ENCODE measurements around the gene FAM53B. TPM values are rescaled to one million over a fixed set of nuclear protein-coding genes. Genes with fewer than 3 reads are reported as not detected.

FAM53B gene
- total RNA-seq, 2 experiments from 2014 or later, result 56.6 to 58.5 TPM

- H3K4me2 ChIP-seq (ENCODE audit: low read length), result peak overlapping the region; percentile 56
- ChIA-PET POLR2A (interaction anchor here (1.0 kb wide), 2 partner anchors 39 to 94 kb away, joined by 3 to 5 read pairs; no protein-coding TSS in a partner anchor), CTCF (ENCODE audit: unreplicated experiment) (interaction anchor here (0.6 to 1.4 kb wide), 3 partner anchors 71 to 94 kb away, joined by 3 to 4 read pairs (median 4); no protein-coding TSS in a partner anchor)
- H4K20me1 ChIP-seq (ENCODE audit: insufficient read depth, low read length), result no peaks in the 10 kb centered on the region
- H3K36me3 ChIP-seq (ENCODE audit: insufficient read depth, low read length), result peaks cover 50% of the 10 kb centered on the region; the same call in 1 of the 2 replicates
- intact Hi-C loops (cut with micrococcal nuclease; ENCODE audit: unreplicated experiment), result loop anchor here (5.0 kb wide), 1 partner anchor 95 kb away; the partner anchor contains the start of gene FAM53B
- DNase-seq (ENCODE audit: low spot score), result peak; percentile 80
- H3K4me3 ChIP-seq (ENCODE audit: low read depth, low read length, poor library complexity, severe bottlenecking), result peak overlapping the region; percentile 20
- peaks cover 25% of the 10 kb centered on the region for H3K4me1 ChIP-seq (ENCODE audit: insufficient read depth, low read length, poor library complexity, severe bottlenecking)
- H3K27ac ChIP-seq (ENCODE audit: low read depth, low read length, poor library complexity, severe bottlenecking), result peak overlapping the region; percentile 38
- H3K9me3 ChIP-seq (ENCODE audit: low read length), result no peaks in the 10 kb centered on the region
- no TSS peak for BruUV-seq (replicated peaks)
- H3K79me2 ChIP-seq (ENCODE audit: insufficient read depth, low read depth, low read length), result peaks cover 25% of the 10 kb centered on the region; the same call in 1 of the 2 replicates
- H3K9me2 ChIP-seq (ENCODE audit: insufficient read depth, low read length), result no peaks in the 10 kb centered on the region
- H2AFZ ChIP-seq (ENCODE audit: low read length), result no peak overlapping the region
- TF ChIP-seq CTCF (conservative IDR thresholded peaks at IDR 0.05; ENCODE audit: low read length) (peak; percentile 66), EZH2phosphoT487 (IDR thresholded peaks at IDR 0.05; ENCODE audit: borderline replicate concordance, low read depth, low read length) (no peak)
These were observed 96.6 kb downstream of the FAM53B start for GRCh38 chr10:124647421-124648130.

DNA sequence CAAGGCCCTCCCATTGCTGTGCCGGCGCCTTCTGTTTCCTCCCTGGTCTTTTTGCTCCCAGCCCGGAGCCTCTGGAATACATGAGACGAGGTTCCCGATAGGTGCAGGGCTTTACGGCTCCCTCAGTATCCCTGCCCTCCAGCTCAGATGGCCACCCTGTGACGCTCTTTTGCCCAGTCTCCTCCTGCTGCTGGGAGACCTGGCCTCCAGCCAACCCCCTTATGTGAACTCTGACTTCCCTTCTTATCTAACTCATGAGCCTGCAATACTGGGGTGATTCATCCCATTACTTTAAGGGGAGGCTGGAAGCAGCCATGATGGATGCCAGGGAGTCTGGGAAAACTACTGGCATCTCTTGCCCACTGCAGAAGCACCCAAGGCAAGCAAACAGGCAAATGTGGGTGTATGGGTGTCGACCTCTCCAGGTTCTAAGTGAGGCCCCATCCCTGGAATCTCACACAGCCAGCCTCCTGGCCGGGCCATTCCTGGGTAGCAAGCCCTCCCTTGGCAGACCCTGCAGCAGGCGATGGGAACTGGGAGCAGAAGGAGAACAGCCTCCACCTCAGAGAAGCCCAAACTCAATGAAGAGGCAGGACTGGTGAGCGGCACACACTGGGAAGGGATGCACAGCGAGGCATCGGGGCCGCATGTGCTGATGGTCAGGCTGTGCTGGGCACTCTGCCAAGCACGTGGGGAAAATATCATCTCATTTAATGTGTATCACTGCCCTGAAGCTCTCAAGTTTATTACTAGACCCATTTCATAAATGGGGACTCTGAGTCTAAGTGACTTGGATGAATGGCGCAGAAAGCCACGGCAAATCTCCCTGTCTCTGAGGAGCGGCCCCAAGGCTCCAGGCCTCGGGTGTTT, 97.5 kb downstream of the FAM53B start:
- no TSS peak for BruUV-seq (replicated peaks)
- no peaks in the 10 kb centered on the region for H3K9me3 ChIP-seq (ENCODE audit: low read length)
- ChIA-PET POLR2A (interaction anchor here (1.0 kb wide), 2 partner anchors 39 to 95 kb away, joined by 3 to 5 read pairs; no protein-coding TSS in a partner anchor), CTCF (ENCODE audit: unreplicated experiment) (interaction anchor here (0.6 to 1.3 kb wide), 2 partner anchors 80 to 95 kb away, joined by 3 to 4 read pairs; no protein-coding TSS in a partner anchor)
- peaks cover 25% of the 10 kb centered on the region for H3K4me1 ChIP-seq (ENCODE audit: insufficient read depth, low read length, poor library complexity, severe bottlenecking)
- no peak overlapping the region for H2AFZ ChIP-seq (ENCODE audit: low read length)
- no peaks in the 10 kb centered on the region for H4K20me1 ChIP-seq (ENCODE audit: insufficient read depth, low read length)
- peaks cover 51% of the 10 kb centered on the region; the same call in 1 of the 2 replicates for H3K36me3 ChIP-seq (ENCODE audit: insufficient read depth, low read length)
- DNase-seq (ENCODE audit: low spot score), result no peak
- H3K9me2 ChIP-seq (ENCODE audit: insufficient read depth, low read length), result no peaks in the 10 kb centered on the region
- H3K4me2 ChIP-seq (ENCODE audit: low read length), result no peak overlapping the region
- H3K79me2 ChIP-seq (ENCODE audit: insufficient read depth, low read depth, low read length), result peaks cover 25% of the 10 kb centered on the region; the same call in 1 of the 2 replicates
- H3K4me3 ChIP-seq (ENCODE audit: low read depth, low read length, poor library complexity, severe bottlenecking), result no peak overlapping the region
- TF ChIP-seq CTCF (conservative IDR thresholded peaks at IDR 0.05; ENCODE audit: low read length), result no peak
- no peak for TF ChIP-seq EZH2phosphoT487 (IDR thresholded peaks at IDR 0.05; ENCODE audit: borderline replicate concordance, low read depth, low read length)
- H3K27ac ChIP-seq (ENCODE audit: low read depth, low read length, poor library complexity, severe bottlenecking), result no peak overlapping the region
- intact Hi-C loops (cut with micrococcal nuclease; ENCODE audit: unreplicated experiment), result loop anchor here (5.0 kb wide), 1 partner anchor 96 kb away; the partner anchor contains the start of gene FAM53B
